Pancreas (tissue), 10 donors: ENCODE results near the gene SSX2IP. TPM values are rescaled to one million over a fixed set of nuclear protein-coding genes. Genes with fewer than 3 reads are reported as not detected.
"Not testable (repeated sequence)": the region's sequence is repeated elsewhere in the genome, so short reads cannot be mapped to it uniquely, and the experiment has no call there.

Experiments used
- ATAC-seq, 4 donors: fragments of 200-7000 bp; cut with Tn5 transposase; one replicate each; pipeline versions ENCODE4 v1.8.0 to v1.9.1; 2020; ENCODE audit warnings: mild to moderate bottlenecking in 4 of 4, moderate library complexity in 4 of 4
- DNase-seq, 6 donors: peaks; one replicate each; pipeline ENCODE4 v3.0.0-alpha.2; 2020
- FAIRE-seq: peaks from 2 replicates; lab custom pipeline; 2012; peaks lifted over from hg19 to GRCh38; lab: Jason Lieb, UNC
- H3K27ac ChIP-seq, 4 donors: fragments of 200-600 bp; sonication (generic); 1 replicate in 3 of 4; 2 replicates in 1 of 4; pipeline versions ENCODE4 v1.5.0 to v1.8.0; 2020
- H3K27me3 ChIP-seq, 4 donors: fragments of 200-600 bp; one replicate each; pipeline ENCODE4 v1.8.0; 2021
- H3K36me3 ChIP-seq, 3 donors: fragments of 200-600 bp; sonication (generic) in 1 of 3; one replicate each; pipeline versions ENCODE4 v1.5.0 to v1.8.0; 2020 to 2021
- H3K4me1 ChIP-seq, 3 donors: fragments of 200-600 bp; one replicate each; pipeline ENCODE4 v1.8.0; 2021
- H3K4me3 ChIP-seq, 4 donors: fragments of 200-600 bp; sonication (generic) in 2 of 4; one replicate each; pipeline versions ENCODE4 v1.5.0 to v1.8.0; 2020 to 2021
- H3K9me3 ChIP-seq, 4 donors: fragments of 200-600 bp; one replicate each; pipeline ENCODE4 v1.8.0; 2021
- WGBS, 2 donors: extraction: QIAGEN DNeasy Blood & Tissue Kit; methylation state at CpG; one replicate each; pipeline ENCODE4 v1.1.7; 2013; 5-methylcytosine and 5-hydroxymethylcytosine counted together
- intact Hi-C, 3 donors: fragments of 100-400 bp; cut with DNase I; formaldehyde crosslinking; loops; one replicate each; pipeline versions ENCODE4 v1.11.1 to v1.14.2; 2022
- polyA plus RNA-seq, 2 donors: library from polyadenylated mRNA; stranded (reverse); fragments of 200-250 nt; gene quantifications; one replicate each; pipeline ENCODE4 v1.2.3, GENCODE V29; 2013
- total RNA-seq, 6 donors: library from RNA; stranded (reverse); fragmentation: NEBNext Ultra II Directional in 4 of 6; extraction: Animal tissue kit (Norgen Biotek cat#: 25700) in 4 of 6; gene quantifications; one replicate each; pipeline versions ENCODE4 v1.2.1 to v1.2.4, GENCODE V29; 2021 to 2023
- TF ChIP-seq, protein P1 (sequence below), 4 donors: fragments of 200-600 bp; sonication (generic) in 3 of 4; IDR thresholded peaks; one replicate each; pipeline versions ENCODE4 v1.5.0 to v1.8.0; 2021; ENCODE audit warnings: antibody characterized with exemption in 4 of 4
- donor health status: healthy with polysubstance abuse.
- donor health status: DM: no; HTN: no; CAD: no; lungs with moderate emphysema.
- donor health status: DM: no; HTN: no; CAD: no.
- donor health status: control.
- donor health status: control.
- donor health status: Bipolar disorder and iron deficiency.
- donor health status: DM: yes; HTN: yes; CAD: no.
- donor health status: DM: no; HTN: no; CAD: no.
- donor health status: DM: no; HTN: no; CAD: no.
- donor health status: DM: yes; HTN: yes; CAD: no.

Gene SSX2IP
- total and polyA plus RNA-seq, 8 donors = 1.9 to 10.2 (median 5.3) TPM

DNA sequence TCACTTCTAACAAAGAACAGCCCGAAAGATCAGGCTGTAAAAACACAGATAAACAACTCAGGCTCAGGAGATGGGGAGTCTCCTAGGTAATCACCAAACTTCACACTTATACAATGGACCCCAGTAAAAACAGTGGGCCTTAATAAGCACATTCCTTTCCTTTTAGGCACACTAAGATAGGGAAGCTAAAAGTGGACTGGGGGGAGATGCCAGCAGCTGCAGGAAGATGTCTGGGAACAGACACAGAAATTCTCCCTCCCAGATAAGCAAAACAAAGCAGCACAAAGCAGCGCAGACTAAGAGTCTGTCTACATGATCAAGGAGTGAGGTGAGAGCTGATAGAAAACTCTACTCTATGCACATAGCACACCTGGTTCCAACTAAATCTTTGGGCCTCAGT lies 87.0 kb downstream of the SSX2IP start:
- FAIRE-seq = no peak
- H3K4me1 ChIP-seq = no peaks in the 10 kb centered on the region
- 48 to 57% methylated on average over 2 of the region's 2 CpGs for WGBS, 2 donors
- H3K9me3 ChIP-seq = no peaks in the 10 kb centered on the region
- ATAC-seq = peak in 1 of 4 donors; percentile 36
- peak overlapping the region in 1 of 4 donors; percentile 6 for H3K4me3 ChIP-seq
- TF ChIP-seq, protein P1, sequence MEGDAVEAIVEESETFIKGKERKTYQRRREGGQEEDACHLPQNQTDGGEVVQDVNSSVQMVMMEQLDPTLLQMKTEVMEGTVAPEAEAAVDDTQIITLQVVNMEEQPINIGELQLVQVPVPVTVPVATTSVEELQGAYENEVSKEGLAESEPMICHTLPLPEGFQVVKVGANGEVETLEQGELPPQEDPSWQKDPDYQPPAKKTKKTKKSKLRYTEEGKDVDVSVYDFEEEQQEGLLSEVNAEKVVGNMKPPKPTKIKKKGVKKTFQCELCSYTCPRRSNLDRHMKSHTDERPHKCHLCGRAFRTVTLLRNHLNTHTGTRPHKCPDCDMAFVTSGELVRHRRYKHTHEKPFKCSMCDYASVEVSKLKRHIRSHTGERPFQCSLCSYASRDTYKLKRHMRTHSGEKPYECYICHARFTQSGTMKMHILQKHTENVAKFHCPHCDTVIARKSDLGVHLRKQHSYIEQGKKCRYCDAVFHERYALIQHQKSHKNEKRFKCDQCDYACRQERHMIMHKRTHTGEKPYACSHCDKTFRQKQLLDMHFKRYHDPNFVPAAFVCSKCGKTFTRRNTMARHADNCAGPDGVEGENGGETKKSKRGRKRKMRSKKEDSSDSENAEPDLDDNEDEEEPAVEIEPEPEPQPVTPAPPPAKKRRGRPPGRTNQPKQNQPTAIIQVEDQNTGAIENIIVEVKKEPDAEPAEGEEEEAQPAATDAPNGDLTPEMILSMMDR (IDR thresholded peaks at IDR 0.05) = no peak
- no peak for DNase-seq
- H3K36me3 ChIP-seq = no peaks in the 10 kb centered on the region
- intact Hi-C loops = no loop called here
- H3K27ac ChIP-seq = peak overlapping the region in 1 of 4 donors; percentile 49
- no peaks in the 10 kb centered on the region for H3K27me3 ChIP-seq

DNA sequence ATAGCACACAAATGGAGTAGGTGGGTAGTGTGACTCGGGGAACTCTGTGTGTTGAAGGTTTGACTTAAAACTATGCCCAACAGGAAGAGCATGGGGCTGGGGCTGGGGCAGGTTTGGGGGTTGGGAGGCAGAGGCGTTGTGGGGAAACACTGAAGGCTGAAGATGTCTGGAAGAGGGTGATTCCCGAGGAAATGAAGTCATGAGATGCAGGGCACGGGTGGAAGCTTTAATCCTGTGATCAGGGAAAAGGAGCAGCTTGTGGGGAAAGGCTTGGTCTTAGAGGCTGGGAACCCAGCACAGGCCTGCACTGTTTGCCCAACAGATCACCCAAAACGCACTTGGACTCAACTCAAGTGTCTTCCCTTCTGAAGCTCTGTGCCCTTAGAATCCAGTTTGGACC lies 89.5 kb downstream of the SSX2IP start:
- no peaks in the 10 kb centered on the region for H3K27me3 ChIP-seq
- no peak overlapping the region for H3K27ac ChIP-seq
- TF ChIP-seq, protein P1 (IDR thresholded peaks at IDR 0.05) = no peak
- DNase-seq = no peak
- 80 to 90% methylated on average over 5 of the region's 5 CpGs for WGBS, 2 donors
- no peak overlapping the region for H3K4me3 ChIP-seq
- intact Hi-C loops = no loop called here
- no peak for ATAC-seq
- no peak for FAIRE-seq
- no peaks in the 10 kb centered on the region for H3K9me3 ChIP-seq
- H3K4me1 ChIP-seq = no peaks in the 10 kb centered on the region
- no peaks in the 10 kb centered on the region for H3K36me3 ChIP-seq

DNA sequence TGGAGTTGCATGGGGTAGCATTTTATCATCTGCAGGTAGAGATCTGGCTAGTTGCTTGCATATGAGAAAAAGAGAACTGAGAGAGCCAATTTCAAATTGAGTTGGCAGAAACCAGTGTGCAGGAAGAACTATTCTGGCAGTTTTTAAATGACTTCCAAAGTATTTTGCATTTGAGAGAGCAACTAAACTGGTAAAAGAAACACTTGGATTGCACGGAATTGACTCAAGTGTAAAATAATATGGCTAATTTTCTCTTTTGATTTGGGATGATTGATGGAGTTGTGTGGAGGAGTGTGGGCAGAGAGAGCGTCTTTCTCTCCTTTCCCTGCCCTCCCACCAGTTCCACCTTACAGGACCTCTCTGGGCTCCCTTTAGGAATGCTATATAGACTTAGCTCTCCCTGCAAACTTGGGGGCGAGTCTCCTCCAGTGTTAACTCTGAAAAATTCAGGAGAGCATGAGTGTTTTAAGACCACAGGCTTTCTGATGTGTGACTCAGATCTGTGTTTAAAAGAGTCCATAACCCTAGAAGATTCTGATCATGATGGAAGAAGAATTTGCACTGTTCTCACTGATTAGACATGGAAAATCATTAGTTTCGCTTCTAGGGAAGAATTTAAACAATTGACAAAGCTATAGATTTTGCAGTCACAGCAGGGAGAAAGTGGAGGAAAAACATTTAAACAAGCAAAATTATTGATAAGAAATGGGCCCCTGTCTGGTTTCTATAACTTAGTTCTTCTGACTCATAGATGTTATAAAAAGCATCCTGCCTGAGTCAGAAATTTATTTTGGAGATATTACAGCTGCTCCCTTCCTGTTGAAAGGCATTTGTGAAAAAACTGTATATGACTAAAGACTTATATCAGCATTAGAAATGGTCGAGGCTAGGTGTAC lies 91.2 kb downstream of the SSX2IP start:
- peak in 1 of 4 donors; percentile 38 for ATAC-seq
- TF ChIP-seq, protein P1 (IDR thresholded peaks at IDR 0.05) = no peak
- H3K27me3 ChIP-seq = no peaks in the 10 kb centered on the region
- H3K36me3 ChIP-seq = no peaks in the 10 kb centered on the region
- no peak overlapping the region for H3K27ac ChIP-seq
- FAIRE-seq = no peak
- H3K4me3 ChIP-seq = no peak overlapping the region
- intact Hi-C loops = no loop called here
- H3K4me1 ChIP-seq = no peaks in the 10 kb centered on the region
- WGBS, 2 donors = 56 to 57% methylated on average over 5 of the region's 5 CpGs
- DNase-seq = no peak
- no peaks in the 10 kb centered on the region for H3K9me3 ChIP-seq

- H3K36me3 ChIP-seq = no peaks in the 10 kb centered on the region
- H3K9me3 ChIP-seq = no peaks in the 10 kb centered on the region
- no peaks in the 10 kb centered on the region for H3K4me1 ChIP-seq
- intact Hi-C loops = no loop called here
- H3K27me3 ChIP-seq = no peaks in the 10 kb centered on the region
- TF ChIP-seq, protein P1 (IDR thresholded peaks at IDR 0.05) = no peak
- ATAC-seq (no peak), DNase-seq (no peak), FAIRE-seq (no peak)
- no peak overlapping the region for H3K4me3 ChIP-seq
- no peak overlapping the region for H3K27ac ChIP-seq
- 64 to 77% methylated on average over 3 of the region's 3 CpGs for WGBS, 2 donors
These were observed 91.8 kb downstream of the SSX2IP start for GRCh38 chr1:84598418-84598817.

- intact Hi-C loops = no loop called here
- Histone ChIP-seq H3K27ac (no peak overlapping the region), H3K4me1 (no peaks in the 10 kb centered on the region), H3K4me3 (no peak overlapping the region), H3K27me3 (no peaks in the 10 kb centered on the region), H3K9me3 (no peaks in the 10 kb centered on the region), H3K36me3 (no peaks in the 10 kb centered on the region)
- ATAC-seq (no peak), FAIRE-seq (no peak), DNase-seq (no peak)
- 80% methylated on average over 1 of the region's 1 CpG for WGBS, 2 donors
- TF ChIP-seq, protein P1 (IDR thresholded peaks at IDR 0.05) = no peak
These were observed 93.2 kb downstream of the SSX2IP start for GRCh38 chr1:84597011-84597410.

GRCh38 chr1:84594959-84595358 lies 95.3 kb downstream of the SSX2IP start:
- H3K27me3 ChIP-seq, H3K36me3 ChIP-seq, H3K27ac ChIP-seq, intact Hi-C loops, DNase-seq, ATAC-seq, FAIRE-seq, H3K4me1 ChIP-seq, H3K4me3 ChIP-seq, H3K9me3 ChIP-seq: not testable (repeated sequence)
- 67 to 81% methylated on average over 2 of the region's 2 CpGs for WGBS, 2 donors
